GM18907 (cell line): ENCODE measurements around the gene CHRM2.

Source experiments
- ATAC-seq: cut with Tn5 transposase; IDR thresholded peaks from one replicate; pipeline ENCODE4 v1.9.1; 2021; ENCODE audit warnings: mild to moderate bottlenecking, moderate library complexity; ENCODE audit not compliant: unreplicated experiment

CHRM2 gene

GRCh38 chr7:136956232-136956631 is 87.8 kb downstream of the CHRM2 start:
- ATAC-seq, result no peak

- ATAC-seq, result no peak
Measured at GRCh38 chr7:136956671-136957070, 88.2 kb downstream of the CHRM2 start.

- no peak for ATAC-seq
Measured at GRCh38 chr7:136957391-136957790, 88.9 kb downstream of the CHRM2 start.

DNA sequence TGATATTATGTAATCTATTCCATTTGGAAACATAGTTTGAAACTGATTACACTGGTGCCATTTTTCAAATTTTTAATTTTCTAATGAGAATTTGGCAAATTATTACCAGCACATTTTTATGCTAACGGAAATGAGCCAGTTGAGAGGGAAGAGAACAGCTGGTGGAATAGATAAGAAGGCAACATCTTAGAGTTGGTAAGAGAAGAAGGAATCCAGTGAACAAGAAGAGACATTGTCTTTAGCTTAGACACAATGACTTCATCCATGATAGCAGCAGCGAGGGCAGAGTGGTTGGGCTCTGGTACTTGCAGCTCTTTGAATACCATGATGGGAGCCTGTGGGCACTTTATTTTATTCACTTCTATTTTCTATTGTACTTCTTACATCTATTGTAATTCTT is 89.6 kb downstream of the CHRM2 start:
- ATAC-seq, result no peak

- no peak for ATAC-seq
Measured at GRCh38 chr7:136964347-136964746, 95.9 kb downstream of the CHRM2 start.

- ATAC-seq, result no peak
Measured at GRCh38 chr7:136966825-136967224, 98.4 kb downstream of the CHRM2 start.

GRCh38 chr7:136969761-136970160 is 101.3 kb downstream of the CHRM2 start:
- ATAC-seq, result no peak

DNA sequence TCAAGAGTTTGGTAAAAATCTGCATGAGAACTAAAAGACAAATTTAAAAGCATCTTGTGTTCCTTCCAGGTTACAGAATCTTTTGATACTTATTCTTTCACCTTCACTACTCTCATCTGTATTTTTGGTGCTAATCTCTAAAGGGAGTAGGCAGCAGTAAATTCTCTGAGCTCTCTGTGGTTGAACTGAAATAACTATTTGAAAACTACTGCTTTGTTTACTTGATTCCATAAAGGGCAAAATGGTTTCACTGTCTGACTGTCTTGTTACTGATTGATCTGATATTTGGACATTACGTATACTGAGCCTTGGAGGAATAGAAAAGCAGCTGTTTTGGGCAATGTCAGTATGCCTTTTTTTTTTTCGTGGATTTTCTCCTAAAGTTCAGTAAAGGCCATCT is 103.3 kb downstream of the CHRM2 start:
- ATAC-seq, result no peak

DNA sequence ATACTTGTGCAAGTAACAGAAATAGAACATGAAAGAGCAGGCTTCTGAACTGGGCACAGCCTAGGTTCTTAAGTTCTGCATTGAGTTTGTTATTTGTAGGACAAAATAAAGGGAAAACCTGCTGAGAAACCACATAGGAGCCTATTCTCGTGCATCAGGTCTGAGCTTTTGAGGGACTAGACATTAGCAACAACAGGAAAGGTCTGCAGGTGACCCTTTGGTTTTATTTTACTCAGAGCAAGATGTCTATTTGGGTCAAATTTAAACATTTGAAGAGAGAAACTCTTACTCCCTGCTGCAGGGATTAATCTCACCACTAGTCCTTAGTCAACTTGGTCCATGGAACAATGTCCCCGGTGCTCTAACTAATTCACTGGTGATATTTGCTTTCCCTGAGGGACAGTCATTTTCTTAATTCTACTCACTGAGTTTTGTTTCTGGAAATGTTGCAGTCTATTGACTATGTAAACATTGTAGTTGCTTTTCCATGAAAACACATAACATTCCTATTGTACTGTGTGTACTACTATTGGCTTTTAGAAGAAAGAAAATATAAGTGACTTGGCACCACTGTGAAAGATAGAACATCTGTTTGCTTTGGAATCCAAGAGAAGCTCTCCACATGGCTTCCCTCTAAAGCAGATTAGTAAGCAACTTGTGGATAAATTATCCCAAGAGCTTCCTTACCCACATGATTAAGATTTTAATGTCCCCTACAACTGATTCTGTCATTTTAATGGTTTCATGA is 108.2 kb downstream of the CHRM2 start:
- ATAC-seq, result no peak

DNA sequence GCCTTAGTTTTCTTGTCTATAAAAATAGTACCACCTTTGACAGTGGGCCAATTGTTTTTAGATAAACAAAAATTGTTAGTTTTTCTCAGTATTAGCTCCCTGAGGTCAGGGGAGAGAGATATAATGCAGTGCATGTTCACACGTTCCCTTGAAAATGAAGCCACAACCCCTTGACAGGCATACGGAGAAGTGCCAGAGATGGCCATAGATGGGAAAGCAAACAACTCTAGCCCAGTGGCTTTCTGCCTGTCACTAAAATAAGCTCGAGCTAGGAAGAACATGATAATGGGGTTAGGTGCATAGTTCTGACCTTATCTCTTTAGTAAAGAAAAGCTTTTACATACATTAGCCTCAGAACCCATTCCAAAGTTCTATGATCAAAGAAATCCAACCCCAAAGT is 124.9 kb downstream of the CHRM2 start:
- ATAC-seq, result no peak

GRCh38 chr7:136997735-136998134 is 129.3 kb downstream of the CHRM2 start:
- ATAC-seq, result no peak

- no peak for ATAC-seq
Measured at GRCh38 chr7:136998495-136998894, 130.0 kb downstream of the CHRM2 start.

DNA sequence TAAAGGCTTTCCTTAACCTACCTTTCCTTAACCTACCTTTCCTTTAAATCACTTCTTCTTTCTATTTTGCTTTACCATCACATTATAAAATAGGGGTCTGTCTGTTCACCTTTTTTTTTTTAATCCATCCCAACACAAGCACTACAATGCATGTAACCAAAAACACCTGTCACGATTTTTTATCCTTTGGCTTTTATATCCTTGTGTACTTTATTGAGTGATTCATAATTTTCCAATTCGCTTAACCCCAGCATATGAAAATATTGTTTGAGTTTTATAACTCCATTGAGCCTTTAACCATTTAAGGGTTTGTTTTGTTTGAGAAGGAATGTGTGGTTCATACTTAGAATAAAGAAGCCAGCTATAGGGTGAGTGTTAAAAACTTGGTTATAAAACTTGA is 132.2 kb downstream of the CHRM2 start:
- ATAC-seq, result no peak

- ATAC-seq, result no peak
Measured at GRCh38 chr7:137001041-137001440, 132.6 kb downstream of the CHRM2 start.

DNA sequence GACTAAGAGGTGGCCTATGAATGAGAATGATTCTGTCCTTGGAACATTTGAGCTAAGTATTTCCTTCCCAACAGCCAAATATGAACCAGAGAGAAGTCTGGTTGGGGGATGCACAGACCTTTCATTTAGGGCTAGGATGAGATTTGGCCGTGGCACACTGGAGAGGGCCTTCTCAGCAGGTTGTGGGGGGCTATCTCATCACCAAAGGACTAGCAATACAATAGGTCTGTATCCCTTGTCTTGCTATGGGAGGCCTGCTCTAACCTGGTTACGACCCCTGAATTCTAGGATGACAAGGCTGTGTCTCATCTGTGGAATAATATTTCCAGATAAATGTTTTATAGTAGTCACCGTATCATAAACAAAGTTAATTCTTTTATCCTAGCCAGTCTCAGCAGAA is 133.0 kb downstream of the CHRM2 start:
- no peak for ATAC-seq

GRCh38 chr7:137003086-137003485 is 134.6 kb downstream of the CHRM2 start:
- ATAC-seq, result no peak

GRCh38 chr7:137003566-137003965 is 135.1 kb downstream of the CHRM2 start:
- ATAC-seq, result no peak

- ATAC-seq, result no peak
Measured at GRCh38 chr7:137005873-137006272, 137.4 kb downstream of the CHRM2 start.

- ATAC-seq, result no peak
Measured at GRCh38 chr7:137006293-137006692, 137.8 kb downstream of the CHRM2 start.

DNA sequence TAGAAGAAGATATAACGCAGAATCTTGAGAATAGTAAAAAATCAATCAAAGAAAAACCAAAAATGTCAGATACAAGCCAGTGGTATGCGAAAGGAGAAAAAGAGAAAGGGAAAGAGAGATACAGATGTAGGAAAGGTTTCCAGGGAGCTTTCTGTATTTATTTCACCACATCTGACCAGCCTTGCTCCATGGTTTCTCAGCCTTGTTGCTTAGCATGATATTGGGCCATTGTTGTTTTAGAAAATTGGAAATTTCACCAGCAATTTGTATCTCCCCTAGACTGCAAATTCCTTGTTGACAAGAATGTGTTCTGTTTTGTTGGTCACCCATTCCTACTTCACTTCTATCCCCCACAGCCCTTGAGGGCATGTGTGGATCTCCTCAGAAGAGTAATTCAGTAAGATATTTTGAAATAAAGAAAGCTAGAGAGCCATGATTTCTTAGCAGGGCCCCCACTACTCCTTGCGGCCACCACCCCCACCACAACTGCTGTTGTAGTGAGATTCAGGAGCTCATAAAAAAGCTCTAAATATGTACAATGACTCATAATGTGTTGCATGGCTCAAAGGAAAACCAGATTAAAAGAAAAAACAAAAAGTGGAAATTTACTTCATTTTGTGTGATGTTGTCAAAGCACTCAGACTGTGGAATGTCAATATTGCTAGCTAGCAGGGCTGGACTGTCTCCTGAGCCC is 138.7 kb downstream of the CHRM2 start:
- no peak for ATAC-seq

DNA sequence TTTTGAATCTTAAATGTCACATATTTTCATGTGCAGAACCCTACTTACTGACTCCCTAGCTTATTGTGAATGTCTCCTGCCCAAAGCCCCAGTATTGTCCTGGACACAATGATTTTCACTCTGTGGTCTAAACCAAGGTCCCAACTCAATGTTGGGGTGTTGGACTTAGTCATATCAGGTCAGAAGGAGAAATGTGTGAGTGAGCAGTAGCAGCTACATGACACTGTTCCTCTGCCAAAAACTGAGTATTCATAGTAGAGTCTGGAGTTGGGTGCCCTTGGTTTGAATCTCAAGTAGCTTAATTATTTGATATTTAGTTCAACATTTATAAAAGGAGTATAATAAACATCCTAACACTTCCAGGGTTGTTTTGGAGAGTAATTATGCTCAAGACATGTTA is 141.0 kb downstream of the CHRM2 start:
- no peak for ATAC-seq

DNA sequence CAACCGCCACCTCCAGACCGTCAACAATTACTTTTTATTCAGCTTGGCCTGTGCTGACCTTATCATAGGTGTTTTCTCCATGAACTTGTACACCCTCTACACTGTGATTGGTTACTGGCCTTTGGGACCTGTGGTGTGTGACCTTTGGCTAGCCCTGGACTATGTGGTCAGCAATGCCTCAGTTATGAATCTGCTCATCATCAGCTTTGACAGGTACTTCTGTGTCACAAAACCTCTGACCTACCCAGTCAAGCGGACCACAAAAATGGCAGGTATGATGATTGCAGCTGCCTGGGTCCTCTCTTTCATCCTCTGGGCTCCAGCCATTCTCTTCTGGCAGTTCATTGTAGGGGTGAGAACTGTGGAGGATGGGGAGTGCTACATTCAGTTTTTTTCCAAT is 146.6 kb downstream of the CHRM2 start:
- no peak for ATAC-seq

- ATAC-seq, result no peak
Measured at GRCh38 chr7:137017221-137017620, 148.8 kb downstream of the CHRM2 start.
